SKM-1 (cell line): ENCODE data around the gene TANC1.

Experiments used
- DNase-seq: peaks from one replicate; lab custom pipeline; 2025; ENCODE audit not compliant: unreplicated experiment; lab: John Stamatoyannopoulos, UW

The TANC1 gene

DNA sequence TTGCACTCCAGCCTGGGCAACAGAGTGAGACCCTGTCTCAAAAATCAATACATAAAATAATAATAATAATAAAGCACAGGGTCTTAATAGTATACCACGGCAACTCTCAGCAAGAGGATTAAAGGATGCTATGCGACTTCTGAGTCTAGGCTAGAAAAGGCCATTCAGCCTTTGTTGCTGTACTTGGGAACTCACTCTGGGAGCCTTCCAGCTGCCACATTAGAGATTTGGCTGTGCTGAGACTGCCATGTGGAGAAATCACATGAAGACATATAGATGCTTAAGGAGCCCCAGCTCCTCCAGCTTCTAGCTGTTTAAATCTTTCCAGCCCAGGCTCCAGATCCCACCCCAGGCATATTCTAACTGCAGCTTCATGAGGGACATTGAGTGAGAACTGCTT lies 8.2 kb upstream of the TANC1 start:
- DNase-seq = no peak

- DNase-seq = no peak
These were observed 6.4 kb upstream of the TANC1 start for GRCh38 chr2:158962074-158962473.

GRCh38 chr2:158963071-158963470 lies 5.4 kb upstream of the TANC1 start:
- DNase-seq = no peak

GRCh38 chr2:158965107-158965506 lies 3.3 kb upstream of the TANC1 start:
- no peak for DNase-seq

DNA sequence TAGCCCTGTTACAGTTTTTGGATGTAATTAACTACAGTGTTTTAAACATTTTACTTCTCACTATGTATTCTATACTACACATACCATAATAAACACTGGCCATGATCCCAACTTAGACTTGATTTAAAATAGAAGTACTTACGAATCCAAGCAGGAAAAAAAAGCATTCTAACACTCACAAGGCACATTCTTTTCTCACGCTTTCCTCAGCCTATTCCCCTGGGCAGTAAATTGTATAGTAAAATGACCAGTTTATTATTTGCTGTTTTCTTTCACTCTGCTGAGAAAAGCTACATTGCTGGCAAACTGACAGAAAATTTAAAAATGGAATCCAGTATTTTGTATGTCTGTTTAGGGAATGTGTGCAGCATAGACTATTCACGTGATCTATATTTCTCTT lies 2.8 kb upstream of the TANC1 start:
- DNase-seq = no peak

GRCh38 chr2:158966312-158966711 lies 2.1 kb upstream of the TANC1 start:
- DNase-seq = no peak

DNA sequence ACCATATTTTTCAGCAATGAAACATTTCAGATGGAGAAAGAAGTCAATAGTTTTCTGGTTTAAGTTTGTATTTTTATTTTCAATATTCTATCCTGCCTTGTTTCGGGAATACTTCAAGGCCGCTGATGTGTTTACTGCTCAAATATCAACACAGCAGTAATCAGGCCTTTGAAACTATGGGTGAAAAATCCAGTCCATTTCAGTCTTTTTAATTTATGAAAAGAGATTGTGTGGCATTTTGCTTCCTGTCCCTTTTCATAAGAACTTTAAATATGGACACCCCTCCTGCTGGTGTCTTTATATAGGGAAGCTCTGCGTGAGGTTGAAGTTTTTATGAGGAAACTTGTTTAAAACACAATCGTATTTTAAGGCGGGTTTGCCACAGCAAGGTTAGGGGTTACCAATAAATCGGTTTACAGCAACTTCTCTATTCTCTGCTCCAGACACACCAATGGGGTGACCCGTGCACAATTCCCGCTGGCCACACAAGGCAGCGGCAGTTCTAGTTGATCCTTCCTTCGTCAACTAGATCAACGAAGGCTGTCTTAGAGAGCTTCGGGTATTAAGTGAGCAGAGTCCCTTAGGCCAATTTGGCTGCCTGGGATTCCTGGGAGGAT lies 1.2 kb upstream of the TANC1 start:
- no peak for DNase-seq

DNA sequence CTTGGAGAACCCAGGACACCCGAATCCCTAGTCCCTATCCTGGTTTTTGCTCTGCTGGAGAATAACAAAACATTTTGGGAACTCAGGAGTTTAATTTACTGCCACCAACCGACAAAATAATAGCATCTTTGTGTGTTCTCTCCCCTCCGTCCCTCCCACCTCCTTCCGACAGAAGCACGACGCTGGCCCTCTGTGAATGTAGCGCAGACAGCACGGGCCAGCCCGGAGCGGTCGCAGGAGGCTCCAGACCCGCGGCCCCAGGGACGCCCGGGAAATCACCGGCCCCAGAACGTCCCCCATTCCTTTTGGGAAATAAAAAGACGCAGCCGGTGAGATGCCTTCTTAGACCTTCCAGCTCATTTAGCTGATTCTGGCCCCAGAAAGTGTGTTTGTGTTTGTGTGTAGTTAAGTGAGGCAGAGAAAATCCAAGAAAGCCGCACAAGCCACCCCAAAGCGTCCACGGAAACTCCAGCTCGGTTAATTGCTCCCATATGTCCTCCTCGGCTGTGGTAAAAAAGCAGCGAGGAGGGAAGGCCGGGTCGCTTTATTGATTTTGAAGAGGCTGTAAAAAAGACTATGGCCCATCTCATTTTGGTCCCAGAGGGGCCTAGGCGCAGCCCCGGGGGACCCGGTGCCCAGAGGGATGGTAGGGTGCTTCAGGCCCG lies 577 bp upstream of the TANC1 start:
- no peak for DNase-seq

- DNase-seq = no peak
These were observed 798 bp downstream of the TANC1 start for GRCh38 chr2:158969162-158969714.

DNA sequence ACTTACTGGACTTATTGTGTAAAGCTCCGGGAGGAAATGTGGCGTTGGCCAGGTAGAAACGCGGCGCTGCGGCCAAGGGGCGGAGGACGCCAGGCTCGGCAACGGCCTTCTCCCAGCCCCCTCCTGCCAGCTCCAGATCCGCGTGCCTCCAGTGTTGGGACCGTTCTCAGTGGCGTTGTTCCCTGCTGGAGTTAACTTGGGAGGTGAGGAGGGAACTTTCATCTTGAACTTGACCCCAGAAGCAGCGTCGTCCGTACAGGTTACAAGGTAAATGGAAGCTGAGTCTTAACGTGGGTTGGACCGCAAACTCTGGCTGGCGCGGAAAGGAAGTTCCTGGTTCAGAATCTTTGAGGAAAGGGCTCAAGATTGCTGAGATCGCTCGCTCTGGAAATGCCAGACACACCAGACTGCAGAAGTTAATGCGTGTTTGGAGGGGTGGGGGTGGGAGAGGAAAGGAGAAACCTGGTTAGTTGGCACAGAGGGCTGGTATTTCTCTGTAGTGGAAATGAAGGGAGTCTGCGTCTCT lies 1.3 kb downstream of the TANC1 start:
- no peak for DNase-seq

DNA sequence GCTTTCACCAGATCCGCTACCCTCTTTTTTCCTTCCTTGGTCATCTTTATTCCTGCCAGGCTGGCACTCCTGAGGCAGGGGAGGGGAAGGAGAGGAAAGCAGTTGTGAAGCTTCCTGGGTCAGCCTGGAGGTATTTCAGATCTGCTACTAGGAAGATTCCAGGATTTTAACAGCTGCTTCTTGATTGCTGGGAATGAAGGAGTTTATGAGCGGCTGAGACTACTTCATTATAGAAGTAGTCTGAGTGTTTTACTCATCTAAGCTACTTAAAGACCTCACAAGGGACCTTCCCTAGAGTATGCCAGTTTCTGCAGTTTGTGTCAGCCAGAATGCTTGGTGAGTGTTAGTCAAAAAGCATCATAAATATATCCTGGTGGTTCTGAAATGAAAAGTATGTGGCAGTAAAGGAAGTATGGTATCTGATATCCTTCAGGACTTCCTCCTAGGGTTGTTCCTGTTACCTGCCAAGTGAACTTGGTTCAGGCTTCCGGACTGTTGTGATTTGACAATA lies 1.9 kb downstream of the TANC1 start:
- DNase-seq = no peak

- no peak for DNase-seq
These were observed 4.9 kb downstream of the TANC1 start for GRCh38 chr2:158973116-158973956.

DNA sequence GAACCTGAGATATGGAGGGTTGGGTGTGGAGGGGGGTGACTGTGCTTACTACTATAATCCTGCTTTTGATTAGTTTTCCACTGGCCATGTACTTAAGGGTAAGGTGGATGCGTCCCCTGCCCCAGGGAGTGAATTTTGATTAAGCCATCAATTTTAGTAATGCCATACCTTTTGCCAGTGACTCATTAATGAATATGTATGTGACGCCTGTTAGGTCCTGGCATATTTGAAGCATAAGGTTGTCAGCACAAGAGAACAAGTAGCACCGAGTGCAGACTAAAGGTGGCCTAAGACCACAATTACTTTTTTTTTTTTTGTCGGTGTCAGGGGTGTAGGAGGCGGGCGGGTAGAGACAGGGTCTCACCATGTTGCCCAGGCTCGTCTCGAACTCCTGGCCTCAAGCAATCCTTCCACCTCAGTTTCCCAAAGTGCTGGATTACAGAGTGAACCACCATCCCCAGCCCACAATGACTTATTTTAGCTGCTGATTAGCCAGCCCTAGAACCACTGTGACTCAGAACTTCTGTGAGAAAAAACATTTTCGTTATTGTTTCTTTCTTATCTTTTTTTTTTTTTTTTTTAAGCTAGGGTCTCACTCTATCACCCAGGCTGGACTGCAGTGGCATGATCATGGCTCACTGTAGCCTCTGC lies 7.0 kb downstream of the TANC1 start:
- DNase-seq = no peak

DNA sequence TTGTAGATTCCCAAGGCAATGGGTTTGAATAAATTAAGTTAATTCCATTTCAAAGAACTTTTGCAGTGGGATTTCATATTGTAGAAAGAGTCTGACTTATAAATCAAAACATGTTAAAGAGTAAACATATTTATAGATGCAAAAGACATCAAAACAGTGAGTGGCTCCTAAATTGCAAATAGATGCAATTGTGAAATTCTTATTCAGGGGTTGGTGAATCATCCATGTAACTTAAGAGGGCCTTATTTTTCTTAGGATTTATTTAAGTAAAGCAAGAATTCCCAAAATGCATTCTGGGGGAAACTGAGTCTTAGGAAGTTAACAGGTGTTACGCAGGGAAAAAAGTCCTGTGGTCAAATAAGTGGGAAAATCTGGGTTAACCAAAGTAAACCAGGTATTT lies 11.3 kb downstream of the TANC1 start:
- no peak for DNase-seq

DNA sequence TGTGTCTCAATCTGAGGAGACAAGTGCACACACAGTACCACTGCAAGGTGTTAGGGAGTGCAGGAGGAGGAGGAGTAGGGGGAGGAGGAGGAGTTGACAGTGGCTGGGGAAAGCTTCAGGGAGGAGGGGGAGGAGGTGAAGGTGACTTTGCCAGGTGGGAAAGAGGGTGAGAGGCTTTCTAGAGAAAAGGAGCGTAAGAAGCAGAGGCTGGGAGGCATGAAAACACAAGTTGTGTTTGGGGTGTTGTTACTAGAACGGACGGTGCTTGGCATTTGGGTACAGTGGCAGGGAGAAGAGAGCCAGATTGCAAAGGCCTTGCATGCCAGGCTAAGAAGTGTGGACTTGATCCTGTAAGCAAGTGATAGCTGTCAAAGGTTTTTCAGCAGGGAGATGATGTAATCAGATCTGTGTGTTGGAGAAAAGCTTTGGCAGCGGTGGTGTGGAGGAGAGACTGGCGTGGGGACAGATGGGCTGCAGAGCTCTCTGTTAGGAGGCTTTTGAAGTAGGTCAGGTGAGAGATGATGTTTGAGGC lies 16.2 kb downstream of the TANC1 start:
- no peak for DNase-seq

DNA sequence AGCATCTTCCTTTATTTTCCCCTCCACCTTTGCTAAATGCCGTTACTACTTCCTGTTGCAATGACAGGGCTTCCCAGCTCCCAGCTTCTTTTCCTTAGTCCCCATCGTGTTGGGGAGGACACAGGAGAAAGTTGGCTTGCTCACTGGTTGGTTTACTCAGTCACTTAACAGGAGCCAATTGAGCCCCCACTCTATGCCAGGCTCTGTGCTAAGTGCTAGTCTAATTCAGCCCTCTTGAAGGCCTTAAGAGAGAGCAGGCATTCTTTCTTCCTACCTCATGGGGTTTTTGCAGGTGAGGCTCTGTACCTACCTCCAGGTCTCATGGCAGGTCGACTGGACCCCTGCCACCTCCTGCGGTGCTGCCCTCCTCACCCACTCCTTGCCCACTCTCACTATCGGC lies 20.1 kb downstream of the TANC1 start:
- DNase-seq = no peak

DNA sequence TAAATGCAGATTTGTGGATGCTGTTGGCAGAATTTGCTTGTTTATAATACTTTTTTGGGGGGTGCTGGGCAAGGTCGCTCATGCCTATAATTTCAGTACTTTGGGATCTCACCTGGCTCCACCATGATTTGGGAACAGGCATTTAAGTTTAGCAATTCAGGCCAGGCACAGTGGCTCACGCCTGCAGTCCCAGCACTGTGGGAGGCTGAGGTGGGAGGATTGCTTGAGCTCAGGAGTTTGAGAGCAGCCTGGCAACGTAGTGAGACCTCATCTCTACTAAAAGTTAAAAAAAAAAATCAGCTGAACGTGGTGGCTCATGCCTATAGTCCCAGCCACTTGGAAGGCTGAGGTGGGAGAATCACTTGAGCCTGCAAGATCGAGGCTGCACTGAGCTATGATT lies 20.7 kb downstream of the TANC1 start:
- no peak for DNase-seq

DNA sequence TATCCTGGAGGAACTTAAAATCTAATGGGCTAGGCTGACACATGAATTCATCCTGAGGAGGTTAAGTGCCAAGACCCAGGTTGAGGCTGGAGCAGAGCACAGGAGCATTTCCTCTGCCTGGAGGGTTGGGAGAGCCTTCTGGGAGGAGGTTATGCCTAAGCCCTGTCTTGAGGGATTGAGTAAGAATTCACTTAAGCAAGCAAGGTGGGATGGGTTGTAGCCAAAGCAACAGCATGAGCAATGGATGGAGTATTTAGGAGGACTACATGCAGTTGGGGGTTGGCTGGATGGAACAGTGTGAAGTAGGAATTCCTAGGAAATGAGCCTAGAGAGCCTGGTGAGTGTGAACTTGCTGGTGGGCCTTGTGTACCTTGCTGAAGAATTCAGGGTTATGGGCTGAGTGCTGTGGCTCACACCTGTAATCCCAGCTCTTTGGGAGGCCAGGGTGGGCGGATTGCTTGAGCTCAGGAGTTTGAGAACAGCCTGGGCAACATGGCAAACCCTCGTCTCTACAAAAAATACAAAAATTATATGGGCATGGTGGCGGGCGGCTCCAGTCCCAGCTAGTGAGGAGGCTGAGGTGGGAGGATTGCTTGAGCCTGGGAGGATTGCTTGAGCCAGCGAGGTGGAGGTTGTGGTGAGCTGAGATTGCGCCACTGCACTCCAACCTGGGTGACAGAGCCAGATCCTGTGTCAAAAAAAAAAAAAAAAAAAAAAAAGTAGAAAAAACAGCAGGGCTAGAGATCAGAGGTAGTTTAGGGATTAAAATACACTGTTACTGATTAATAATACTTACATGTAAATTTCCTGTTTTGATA lies 22.2 kb downstream of the TANC1 start:
- no peak for DNase-seq

GRCh38 chr2:158993030-158993429 lies 24.6 kb downstream of the TANC1 start:
- DNase-seq = no peak
